Measurements from ENCODE around the gene CASP8AP2.

DNA sequence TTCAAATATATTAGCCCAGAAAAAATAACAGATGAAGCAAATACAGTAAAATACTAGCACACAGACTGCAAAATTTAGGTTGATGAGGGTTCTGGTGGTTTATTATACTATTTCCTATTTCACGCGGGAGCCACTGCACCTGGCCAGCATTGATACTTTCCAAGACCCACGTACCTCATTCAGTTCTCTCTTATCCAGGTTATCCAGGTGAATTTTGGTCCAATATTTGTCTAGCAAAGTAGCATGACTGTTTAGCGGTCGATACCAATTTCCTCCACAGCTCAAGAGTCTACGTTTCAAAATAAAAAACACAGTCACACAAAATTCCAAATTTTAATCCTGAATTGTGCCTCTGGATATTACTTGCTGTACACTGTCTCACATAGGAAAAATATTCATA is 44.8 kb upstream of the CASP8AP2 start:
- TF ChIP-seq POLR2A (IDR thresholded peaks at IDR 0.05): no peak
- TF ChIP-seq, protein P1, sequence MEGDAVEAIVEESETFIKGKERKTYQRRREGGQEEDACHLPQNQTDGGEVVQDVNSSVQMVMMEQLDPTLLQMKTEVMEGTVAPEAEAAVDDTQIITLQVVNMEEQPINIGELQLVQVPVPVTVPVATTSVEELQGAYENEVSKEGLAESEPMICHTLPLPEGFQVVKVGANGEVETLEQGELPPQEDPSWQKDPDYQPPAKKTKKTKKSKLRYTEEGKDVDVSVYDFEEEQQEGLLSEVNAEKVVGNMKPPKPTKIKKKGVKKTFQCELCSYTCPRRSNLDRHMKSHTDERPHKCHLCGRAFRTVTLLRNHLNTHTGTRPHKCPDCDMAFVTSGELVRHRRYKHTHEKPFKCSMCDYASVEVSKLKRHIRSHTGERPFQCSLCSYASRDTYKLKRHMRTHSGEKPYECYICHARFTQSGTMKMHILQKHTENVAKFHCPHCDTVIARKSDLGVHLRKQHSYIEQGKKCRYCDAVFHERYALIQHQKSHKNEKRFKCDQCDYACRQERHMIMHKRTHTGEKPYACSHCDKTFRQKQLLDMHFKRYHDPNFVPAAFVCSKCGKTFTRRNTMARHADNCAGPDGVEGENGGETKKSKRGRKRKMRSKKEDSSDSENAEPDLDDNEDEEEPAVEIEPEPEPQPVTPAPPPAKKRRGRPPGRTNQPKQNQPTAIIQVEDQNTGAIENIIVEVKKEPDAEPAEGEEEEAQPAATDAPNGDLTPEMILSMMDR (IDR thresholded peaks at IDR 0.05): no peak

All from lower leg skin (tissue), 3 donors.